EH (cell line): Measurements from ENCODE around the gene RAB3A.
"Not testable (repeated sequence)": the region's sequence is repeated elsewhere in the genome, so short reads cannot be mapped to it uniquely, and the experiment has no call there.

Experiments used
- DNase-seq: peaks from one replicate; pipeline ENCODE4 v3.0.0-alpha.2; 2015; ENCODE audit warnings: low read depth

Gene RAB3A

GRCh38 chr19:18223860-18224524 is 20.1 kb upstream of the RAB3A start:
- DNase-seq, result no peak

GRCh38 chr19:18221815-18222725 is 18.2 kb upstream of the RAB3A start:
- no peak for DNase-seq

GRCh38 chr19:18220632-18221275 is 16.9 kb upstream of the RAB3A start:
- DNase-seq, result no peak

GRCh38 chr19:18219911-18220631 is 16.2 kb upstream of the RAB3A start:
- DNase-seq, result no peak

GRCh38 chr19:18218600-18218999 is 14.8 kb upstream of the RAB3A start:
- DNase-seq, result no peak

GRCh38 chr19:18218159-18218558 is 14.3 kb upstream of the RAB3A start:
- DNase-seq, result no peak

GRCh38 chr19:18216789-18217188 is 12.9 kb upstream of the RAB3A start:
- no peak for DNase-seq

- DNase-seq, result peak; percentile 57
These were observed 11.1 kb upstream of the RAB3A start for GRCh38 chr19:18214779-18215433.

- no peak for DNase-seq
These were observed 7.8 kb upstream of the RAB3A start for GRCh38 chr19:18211683-18212082.

GRCh38 chr19:18209912-18210311 is 6.1 kb upstream of the RAB3A start:
- not testable (repeated sequence) for DNase-seq

GRCh38 chr19:18208098-18208951 is 4.5 kb upstream of the RAB3A start:
- peak; percentile 91 for DNase-seq

- DNase-seq, result no peak
These were observed 2.2 kb upstream of the RAB3A start for GRCh38 chr19:18206018-18206417.

- DNase-seq, result peak; percentile 81
These were observed 1.5 kb upstream of the RAB3A start for GRCh38 chr19:18205200-18205892.

- no peak for DNase-seq
These were observed 755 bp upstream of the RAB3A start for GRCh38 chr19:18204394-18205199.

- no peak for DNase-seq
These were observed 407 bp downstream of the RAB3A start for GRCh38 chr19:18203408-18203862.

GRCh38 chr19:18202778-18203407 is 949 bp downstream of the RAB3A start:
- peak; percentile 26 for DNase-seq

- no peak for DNase-seq
These were observed 1.5 kb downstream of the RAB3A start for GRCh38 chr19:18202397-18202777.

- no peak for DNase-seq
These were observed 5.5 kb downstream of the RAB3A start for GRCh38 chr19:18198374-18198773.

GRCh38 chr19:18197941-18198340 is 5.9 kb downstream of the RAB3A start:
- DNase-seq, result no peak
